GM19455 (cell line): ENCODE measurements around the gene CST9.

ENCODE experiments used
- ATAC-seq: cut with Tn5 transposase; IDR thresholded peaks from one replicate; pipeline ENCODE4 v1.9.1; 2021; ENCODE audit not compliant: unreplicated experiment

Gene CST9

GRCh38 chr20:23605867-23606651 is at the start of gene CST9:
TSS of gene CST9 (minus strand) at chr20:23605917. CDS start at chr20:23605864, 53 bp downstream.
- ATAC-seq = no peak

- no peak for ATAC-seq
These were observed 49.0 kb upstream of the CST9 start for GRCh38 chr20:23654717-23655116.

GRCh38 chr20:23654000-23654399 is 48.3 kb upstream of the CST9 start:
- no peak for ATAC-seq

GRCh38 chr20:23653400-23653938 is 47.8 kb upstream of the CST9 start:
- ATAC-seq = no peak

GRCh38 chr20:23652926-23653325 is 47.2 kb upstream of the CST9 start:
- ATAC-seq = no peak

- ATAC-seq = no peak
These were observed 46.7 kb upstream of the CST9 start for GRCh38 chr20:23652371-23652770.

- ATAC-seq = no peak
These were observed 45.4 kb upstream of the CST9 start for GRCh38 chr20:23651117-23651516.

GRCh38 chr20:23649830-23650417 is 44.2 kb upstream of the CST9 start:
- ATAC-seq = no peak

GRCh38 chr20:23649242-23649641 is 43.5 kb upstream of the CST9 start:
- ATAC-seq = no peak

GRCh38 chr20:23647346-23647745 is 41.6 kb upstream of the CST9 start:
- ATAC-seq = no peak

- ATAC-seq = no peak
These were observed 40.6 kb upstream of the CST9 start for GRCh38 chr20:23646106-23646873.

- ATAC-seq = no peak
These were observed 39.9 kb upstream of the CST9 start for GRCh38 chr20:23645575-23645974.

GRCh38 chr20:23644164-23644563 is 38.4 kb upstream of the CST9 start:
- ATAC-seq = no peak

GRCh38 chr20:23643659-23644058 is 37.9 kb upstream of the CST9 start:
- ATAC-seq = no peak

- no peak for ATAC-seq
These were observed 36.4 kb upstream of the CST9 start for GRCh38 chr20:23641936-23642751.

GRCh38 chr20:23640671-23641667 is 35.3 kb upstream of the CST9 start:
- ATAC-seq = no peak

- ATAC-seq = no peak
These were observed 34.4 kb upstream of the CST9 start for GRCh38 chr20:23640018-23640601.

- no peak for ATAC-seq
These were observed 33.8 kb upstream of the CST9 start for GRCh38 chr20:23639490-23639958.

- ATAC-seq = no peak
These were observed 32.6 kb upstream of the CST9 start for GRCh38 chr20:23638309-23638708.
